NK-92 (cell line): Measurements from ENCODE around the gene SPOPL.
"Not testable (repeated sequence)": the region's sequence is repeated elsewhere in the genome, so short reads cannot be mapped to it uniquely, and the experiment has no call there.

Experiments used
- DNase-seq: peaks from one replicate; lab custom pipeline; 2025; ENCODE audit not compliant: unreplicated experiment; lab: John Stamatoyannopoulos, UW

The SPOPL gene

DNA sequence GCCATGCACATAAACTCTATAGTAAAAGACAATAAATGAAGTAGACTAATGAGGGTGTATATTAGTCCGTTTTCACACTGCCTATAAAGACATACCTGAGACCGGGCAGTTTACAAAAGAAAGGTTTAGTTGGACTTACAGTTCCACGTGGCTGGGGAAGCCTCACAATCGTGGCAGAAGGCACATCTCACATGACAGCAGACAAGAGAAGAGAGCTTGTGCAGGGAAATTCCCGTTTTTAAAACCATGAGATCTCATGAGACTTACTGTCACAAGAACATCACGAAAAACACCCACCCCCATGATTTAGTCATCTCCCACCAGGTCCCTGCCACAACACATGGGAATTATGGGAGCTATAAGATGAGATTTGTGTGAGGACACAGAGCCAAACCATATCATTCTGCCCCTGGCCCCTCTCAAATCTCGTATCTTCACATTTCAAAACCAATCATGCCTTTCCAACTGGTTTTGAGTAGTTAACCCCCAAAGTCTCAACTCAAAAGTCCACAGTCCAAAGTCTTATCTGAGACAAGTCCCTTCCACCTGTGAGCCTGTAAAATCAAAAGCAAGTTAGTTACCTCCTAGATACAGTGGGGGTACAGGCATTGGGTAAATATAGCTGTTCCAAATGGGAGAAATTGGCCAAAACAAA is 21.6 kb downstream of the SPOPL start:
- not testable (repeated sequence) for DNase-seq

GRCh38 chr2:138523673-138524042 is 22.1 kb downstream of the SPOPL start:
- not testable (repeated sequence) for DNase-seq

DNA sequence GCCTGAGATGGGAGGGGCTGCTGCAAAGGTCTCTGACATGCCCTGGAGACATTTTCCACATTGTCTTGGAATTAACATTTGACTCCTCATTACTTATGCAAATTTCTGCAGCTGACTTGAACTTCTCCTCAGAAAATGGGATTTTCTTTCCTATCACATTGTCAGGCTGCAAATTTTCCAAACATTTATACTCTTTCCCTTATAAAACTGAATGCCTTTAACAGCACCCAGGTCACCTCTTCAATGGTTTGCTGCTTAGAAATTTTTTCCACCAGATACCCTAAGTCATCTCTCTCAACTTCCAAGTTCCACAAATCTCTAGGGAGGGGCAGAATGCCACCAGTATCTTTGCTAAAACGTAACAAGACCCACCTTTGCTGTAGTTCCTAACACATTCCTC is 22.8 kb downstream of the SPOPL start:
- DNase-seq, result not testable (repeated sequence)

DNA sequence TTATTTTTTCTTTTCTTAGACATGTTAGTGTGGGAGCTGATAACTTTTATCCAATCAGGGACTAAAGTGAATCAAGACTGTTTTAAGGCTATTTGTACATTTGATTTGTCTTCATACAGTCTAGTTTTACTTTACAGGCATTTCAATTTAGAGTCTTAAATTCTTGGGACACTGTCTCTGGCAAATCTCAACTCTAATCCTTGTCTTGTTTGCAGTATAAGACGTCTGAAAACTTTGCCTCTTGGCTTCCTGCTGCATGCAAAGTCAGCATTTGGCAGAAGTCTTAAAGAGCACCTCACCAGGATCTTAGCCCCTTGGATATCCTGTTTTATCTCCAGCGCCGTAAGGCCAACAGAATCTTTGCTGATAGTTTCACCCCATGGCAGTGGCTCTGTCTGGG is 30.3 kb downstream of the SPOPL start:
- DNase-seq, result no peak

GRCh38 chr2:138534791-138535190 is 33.2 kb downstream of the SPOPL start:
- no peak for DNase-seq

DNA sequence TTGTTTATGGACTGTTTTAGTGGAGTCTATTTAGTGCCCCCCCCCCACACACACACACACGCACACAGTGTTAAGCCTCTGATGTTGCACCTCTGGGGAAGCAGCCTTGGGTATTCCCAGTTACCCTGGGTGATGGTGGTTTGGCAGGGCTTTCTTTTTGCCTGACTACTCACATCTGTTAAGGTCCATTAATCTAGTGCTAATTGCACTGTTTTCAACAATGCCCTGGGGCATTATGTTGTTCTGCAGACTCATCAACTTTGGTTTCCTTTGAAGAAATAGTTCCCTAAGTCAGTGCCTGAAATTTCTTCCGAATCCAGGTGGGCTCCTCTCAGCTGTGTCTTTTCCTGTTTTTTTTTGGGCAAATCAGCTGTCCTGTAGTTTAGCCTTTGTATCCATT is 34.7 kb downstream of the SPOPL start:
- no peak for DNase-seq

DNA sequence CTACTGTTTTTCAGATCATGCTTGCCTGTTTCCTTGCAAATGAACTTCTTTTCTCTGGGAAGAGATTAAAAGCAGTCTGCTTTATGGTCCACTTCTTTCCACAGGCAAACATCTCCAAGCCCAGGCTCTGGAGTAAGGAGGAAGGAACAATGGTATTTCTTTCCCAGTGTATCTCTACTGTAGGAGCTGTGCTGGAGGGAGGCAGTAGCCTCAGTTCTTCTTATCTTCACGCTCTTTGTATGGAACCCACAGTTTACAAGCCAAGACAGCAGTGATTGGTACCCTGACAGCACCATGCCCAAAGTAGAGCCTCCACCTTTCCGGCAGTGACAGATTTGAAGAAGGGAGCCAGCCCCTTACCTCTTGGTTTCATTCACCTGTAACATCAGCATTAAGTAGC is 35.2 kb downstream of the SPOPL start:
- no peak for DNase-seq

DNA sequence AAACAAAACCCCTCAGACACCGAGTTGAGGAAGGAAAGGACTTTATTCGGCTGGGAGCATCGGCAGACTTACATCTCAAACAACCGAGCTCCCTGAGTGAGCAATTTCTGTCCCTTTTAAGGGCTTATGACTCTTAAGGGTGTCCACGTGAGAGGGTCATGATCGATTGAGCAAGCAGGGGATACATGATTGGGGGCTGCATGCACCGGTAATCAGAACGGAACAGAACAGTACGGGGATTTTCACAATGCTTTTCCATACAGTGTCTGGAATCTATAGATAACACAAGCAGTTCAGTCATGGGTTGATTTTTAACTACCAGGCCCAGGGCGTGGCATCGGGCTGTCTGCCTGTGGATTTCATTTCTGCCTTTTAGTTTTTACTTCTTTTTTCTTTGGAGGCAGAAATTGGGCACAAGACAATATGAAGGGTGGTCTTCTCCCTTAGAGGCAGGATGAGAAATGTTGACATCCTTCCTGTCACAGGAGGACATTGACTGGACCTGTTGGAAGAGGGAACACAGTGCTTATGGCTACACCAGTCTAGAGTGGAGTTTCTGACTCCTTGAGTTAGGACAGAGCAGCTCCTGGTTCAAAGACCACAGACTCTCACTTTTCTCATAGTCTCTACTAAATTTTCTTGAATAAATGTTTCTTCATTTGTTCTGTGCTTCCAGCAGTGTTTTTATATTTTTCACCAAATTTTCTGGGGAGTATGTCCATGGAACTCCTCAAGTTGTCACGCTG is 35.8 kb downstream of the SPOPL start:
- DNase-seq, result no peak

DNA sequence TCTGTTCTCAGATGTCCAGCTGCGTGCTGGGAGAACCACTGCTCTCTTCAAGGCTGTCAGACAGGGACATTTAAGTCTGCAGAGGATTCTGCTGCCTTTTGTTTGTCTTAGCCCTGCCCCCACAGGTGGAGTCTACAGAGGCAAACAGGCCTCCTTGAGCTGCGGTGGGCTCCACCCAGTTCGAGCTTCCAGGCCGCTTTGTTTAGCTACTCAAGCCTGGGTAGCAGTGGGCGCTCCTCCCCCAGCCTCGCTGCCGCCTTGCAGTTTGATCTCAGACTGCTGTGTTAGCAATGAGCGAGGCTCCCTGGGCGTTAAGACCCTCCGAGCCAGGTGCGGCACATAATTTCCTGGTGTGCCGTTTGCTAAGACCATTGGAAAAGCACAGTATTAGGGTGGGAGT is 42.6 kb downstream of the SPOPL start:
- not testable (repeated sequence) for DNase-seq

- no peak for DNase-seq
These were observed 47.2 kb downstream of the SPOPL start for GRCh38 chr2:138548796-138549195.

GRCh38 chr2:138550172-138550571 is 48.6 kb downstream of the SPOPL start:
- DNase-seq, result no peak

DNA sequence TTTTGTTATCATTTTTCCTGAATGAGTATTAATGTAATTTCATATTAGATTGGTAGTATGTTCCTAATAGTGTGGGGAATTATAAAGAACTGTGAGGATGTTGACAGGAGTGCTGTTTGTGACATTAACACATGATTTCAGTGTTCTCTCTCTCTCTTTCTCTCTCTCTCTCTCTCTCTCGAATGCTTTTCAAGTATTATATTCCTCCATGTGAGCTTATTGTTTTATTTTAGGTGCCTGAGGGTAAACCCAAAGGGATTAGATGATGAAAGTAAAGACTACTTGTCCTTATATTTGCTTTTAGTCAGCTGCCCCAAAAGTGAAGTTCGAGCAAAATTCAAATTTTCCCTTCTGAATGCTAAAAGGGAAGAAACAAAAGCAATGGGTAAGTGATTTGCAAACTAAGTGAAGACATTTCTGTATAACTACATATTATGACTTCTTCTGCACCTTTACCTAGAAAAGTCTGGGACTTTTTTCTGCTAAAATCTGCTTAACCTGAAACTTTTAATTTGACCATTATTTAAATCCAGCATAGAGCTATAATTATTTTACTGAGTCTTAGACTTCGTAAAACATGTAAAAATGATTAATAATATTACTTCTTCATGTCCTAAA is 49.2 kb downstream of the SPOPL start:
- no peak for DNase-seq

GRCh38 chr2:138554123-138554522 is 52.6 kb downstream of the SPOPL start:
- DNase-seq, result no peak

DNA sequence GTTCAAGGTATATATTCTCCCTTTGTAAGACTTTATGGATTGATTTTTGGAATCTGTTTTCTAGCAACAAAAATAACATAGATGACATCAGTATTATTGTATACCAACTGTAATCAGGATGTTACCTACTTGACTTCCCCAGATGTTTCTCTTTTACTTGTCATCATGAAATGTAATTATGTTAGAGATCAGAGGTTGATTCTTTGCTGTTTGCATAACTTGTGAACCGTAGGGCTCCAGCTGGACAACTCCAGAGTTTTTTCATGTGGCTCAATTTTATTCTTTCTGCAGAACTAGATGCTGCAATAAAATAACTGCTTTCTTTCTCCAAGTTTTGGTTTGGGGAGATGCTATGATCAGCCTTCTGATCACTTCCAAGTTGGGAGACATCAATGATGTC is 58.1 kb downstream of the SPOPL start:
- DNase-seq, result no peak

DNA sequence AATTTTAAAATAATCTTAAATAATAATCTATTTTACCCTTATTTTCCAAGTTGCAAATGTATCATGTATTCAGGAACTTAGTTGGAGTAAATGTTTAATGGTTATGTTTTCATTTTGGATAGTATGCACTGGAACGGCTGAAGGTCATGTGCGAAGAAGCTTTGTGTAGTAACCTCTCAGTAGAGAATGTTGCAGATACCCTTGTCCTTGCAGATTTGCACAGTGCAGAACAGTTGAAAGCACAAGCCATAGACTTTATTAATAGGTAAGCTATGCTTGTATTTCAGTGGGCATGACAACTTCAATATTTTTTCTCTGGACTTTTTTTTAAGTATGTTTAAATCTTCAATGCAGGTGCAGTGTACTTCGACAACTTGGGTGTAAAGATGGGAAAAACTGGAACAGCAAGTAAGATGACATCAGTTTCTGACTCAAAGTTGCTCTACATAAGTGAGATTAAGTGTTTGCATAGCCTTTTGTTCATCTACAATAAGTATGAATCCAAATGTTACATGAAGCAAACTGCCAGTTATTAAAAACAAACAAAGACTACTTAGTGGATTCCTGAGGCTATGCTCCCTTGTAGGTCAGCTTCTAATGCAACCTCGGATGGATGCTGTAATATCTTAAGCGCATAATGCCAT is 63.1 kb downstream of the SPOPL start:
- no peak for DNase-seq

DNA sequence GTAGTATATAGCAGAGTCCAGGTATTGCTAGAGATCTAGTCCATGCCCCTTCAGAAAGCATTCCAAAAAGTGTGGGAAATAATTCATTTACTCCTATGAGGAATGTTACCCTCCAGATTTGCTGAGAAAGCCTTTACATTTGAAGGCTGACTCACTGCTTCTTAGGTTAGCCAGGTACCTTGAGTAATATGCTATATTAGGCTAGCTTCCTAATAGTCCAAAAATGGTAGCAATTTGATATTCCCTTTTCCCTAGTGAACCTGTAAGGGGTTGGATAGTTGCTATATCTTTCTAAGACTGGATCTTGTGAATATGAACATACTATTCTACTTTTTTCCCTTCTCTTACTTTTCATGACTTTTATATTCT is 63.6 kb downstream of the SPOPL start:
- no peak for DNase-seq

- DNase-seq, result no peak
These were observed 70.7 kb downstream of the SPOPL start for GRCh38 chr2:138572318-138572717.

GRCh38 chr2:138577066-138577465 is 75.5 kb downstream of the SPOPL start:
- DNase-seq, result no peak

GRCh38 chr2:138579556-138579955 is 78.0 kb downstream of the SPOPL start:
- DNase-seq, result no peak

- no peak for DNase-seq
These were observed 80.3 kb downstream of the SPOPL start for GRCh38 chr2:138581909-138582308.

DNA sequence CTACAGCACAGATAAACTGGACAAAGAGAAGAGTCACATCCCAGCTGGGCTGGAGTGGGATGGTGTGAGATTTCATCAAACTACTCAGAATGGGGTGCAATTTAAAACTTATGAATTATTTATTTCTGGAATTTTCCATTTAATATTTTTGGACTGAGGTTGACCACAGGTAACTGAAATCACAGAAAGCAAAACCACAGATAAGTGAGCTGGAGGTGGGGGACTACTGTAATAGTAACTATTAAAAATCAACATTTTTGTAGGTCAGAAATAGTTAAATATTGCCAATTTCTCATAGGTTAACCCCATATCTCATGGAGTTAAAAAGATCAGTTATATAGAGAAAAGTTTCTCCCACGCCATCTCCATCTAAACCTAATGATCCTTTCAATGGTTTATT is 88.1 kb downstream of the SPOPL start:
- DNase-seq, result no peak

DNA sequence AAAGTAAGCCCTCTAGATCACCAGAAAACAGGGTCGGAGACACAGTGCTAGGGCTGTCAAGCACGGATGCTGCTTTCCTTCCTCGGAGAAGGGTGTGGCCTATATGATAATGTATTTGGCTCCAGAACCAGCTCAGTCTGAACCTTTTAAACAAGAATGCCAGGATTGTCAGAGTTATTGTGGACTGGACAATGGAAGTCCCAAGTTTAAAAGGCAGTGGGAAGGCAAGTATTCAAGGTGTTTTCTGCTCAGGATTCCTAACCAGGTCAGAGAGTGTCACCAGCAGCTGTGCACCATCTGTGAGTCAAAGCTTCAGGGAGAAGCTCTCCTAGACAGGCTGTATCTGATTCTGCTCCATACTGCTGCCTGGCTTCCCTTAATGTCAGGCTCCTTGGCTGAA is 94.8 kb downstream of the SPOPL start:
- no peak for DNase-seq
